GM20431 (cell line): Measurements from ENCODE around the gene RTF2.
"Not testable (repeated sequence)": the region's sequence is repeated elsewhere in the genome, so short reads cannot be mapped to it uniquely, and the experiment has no call there.

Experiments used
- in situ Hi-C: fragments of 300-500 bp; cut with MseI, MboI; formaldehyde crosslinking; loops from one replicate; pipeline ENCODE4 v1.15.0; 2020; ENCODE audit warnings: low sequenced_read_pairs; ENCODE audit not compliant: unreplicated experiment

RTF2 gene

GRCh38 chr20:56469077-56469449 lies 636 bp downstream of the RTF2 start:
- in situ Hi-C loops, result no loop called here

- in situ Hi-C loops, result no loop called here
Observed at GRCh38 chr20:56483970-56484369, 15.5 kb downstream of the RTF2 start.

GRCh38 chr20:56487216-56487615 lies 18.8 kb downstream of the RTF2 start:
- in situ Hi-C loops, result no loop called here

- in situ Hi-C loops, result no loop called here
Observed at GRCh38 chr20:56488566-56488965, 20.1 kb downstream of the RTF2 start.

GRCh38 chr20:56501116-56501515 lies 32.7 kb downstream of the RTF2 start:
- in situ Hi-C loops, result no loop called here

GRCh38 chr20:56503916-56504315 lies 35.5 kb downstream of the RTF2 start:
- in situ Hi-C loops, result no loop called here

GRCh38 chr20:56504373-56505005 lies 36.1 kb downstream of the RTF2 start:
- in situ Hi-C loops, result no loop called here

GRCh38 chr20:56506103-56506502 lies 37.7 kb downstream of the RTF2 start:
- in situ Hi-C loops, result no loop called here

GRCh38 chr20:56511926-56512325 lies 43.5 kb downstream of the RTF2 start:
- in situ Hi-C loops, result no loop called here

- in situ Hi-C loops, result no loop called here
Observed at GRCh38 chr20:56513161-56514150, 45.0 kb downstream of the RTF2 start.

GRCh38 chr20:56516631-56517030 lies 48.2 kb downstream of the RTF2 start:
- in situ Hi-C loops, result no loop called here

- in situ Hi-C loops, result no loop called here
Observed at GRCh38 chr20:56517211-56517610, 48.8 kb downstream of the RTF2 start.

GRCh38 chr20:56517641-56518040 lies 49.2 kb downstream of the RTF2 start:
- in situ Hi-C loops, result no loop called here

GRCh38 chr20:56518126-56518525 lies 49.7 kb downstream of the RTF2 start:
- in situ Hi-C loops, result no loop called here

GRCh38 chr20:56518721-56519398 lies 50.4 kb downstream of the RTF2 start:
- in situ Hi-C loops, result no loop called here

- in situ Hi-C loops, result no loop called here
Observed at GRCh38 chr20:56519551-56519950, 51.1 kb downstream of the RTF2 start.

GRCh38 chr20:56520180-56520579 lies 51.8 kb downstream of the RTF2 start:
- in situ Hi-C loops, result no loop called here

- in situ Hi-C loops, result not testable (repeated sequence)
Observed at GRCh38 chr20:56520746-56521354, 52.4 kb downstream of the RTF2 start.

GRCh38 chr20:56522311-56522710 lies 53.9 kb downstream of the RTF2 start:
- in situ Hi-C loops, result no loop called here

- in situ Hi-C loops, result not testable (repeated sequence)
Observed at GRCh38 chr20:56524444-56524843, 56.0 kb downstream of the RTF2 start, which contains the start of gene FAM209A. TSS of gene FAM209A (plus strand) at chr20:56524744. CDS start at chr20:56524809, 65 bp downstream.
